SK-N-MC (cell line): Measurements from ENCODE around the gene NLRC3.

Experiments
- EZH2 ChIP-seq: fragments of 200-600 bp; sonication (generic); IDR thresholded peaks from one replicate; pipeline ENCODE4 v1.6.1; 2017; ENCODE audit warnings: antibody characterized with exemption
- FOXP2 ChIP-seq: optimal IDR thresholded peaks from 2 replicates; pipeline ENCODE3; 2011; ENCODE audit warnings: mild to moderate bottlenecking, moderate library complexity; ENCODE audit not compliant: insufficient read depth; ENCODE audit errors: extremely low read length, control extremely low read depth
- POLR2AphosphoS5 ChIP-seq: IDR thresholded peaks from 2 replicates; pipeline ENCODE4 v1.6.1; 2012; ENCODE audit warnings: mild to moderate bottlenecking, low read depth, low read length, borderline replicate concordance

DNA sequence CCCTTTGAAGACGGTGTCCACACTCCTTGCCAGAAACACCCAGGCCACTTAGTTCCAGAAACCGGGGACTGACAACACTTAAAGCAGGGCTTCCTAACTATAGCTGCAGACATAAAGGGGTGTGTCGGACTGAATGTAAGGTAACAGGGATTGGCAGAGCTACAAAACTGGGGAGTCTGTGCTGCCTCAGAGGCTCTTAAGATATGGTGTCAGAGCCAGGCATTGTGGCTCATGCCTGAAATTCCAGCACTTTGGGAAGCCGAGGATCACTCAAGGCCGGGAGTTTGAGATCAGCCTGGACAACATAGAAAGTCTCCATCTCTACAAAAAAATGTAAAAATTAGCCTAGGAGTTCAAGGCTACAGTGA lies 14.2 kb upstream of the NLRC3 start:
- TF ChIP-seq EZH2, result no peak
- TF ChIP-seq POLR2AphosphoS5, result no peak
- no peak for TF ChIP-seq FOXP2
